Coronary artery (tissue), 2 donors: ENCODE data around the gene ZNF142.

Experiments used
- DNase-seq: peaks from one replicate; pipeline ENCODE4 v3.0.0-alpha.2; 2017; ENCODE audit warnings: low spot score
- H3K27ac ChIP-seq, 2 donors: fragments of 200-600 bp; sonication (generic); one replicate each; pipeline ENCODE4 v1.5.1; 2016 to 2019
- H3K4me3 ChIP-seq: fragments of 200-600 bp; sonication (generic); 2 replicates; pipeline ENCODE4 v1.5.1; 2016; ENCODE audit warnings: mild to moderate bottlenecking, moderate library complexity
- CTCF ChIP-seq: fragments of 200-600 bp; sonication (generic); IDR thresholded peaks from one replicate; pipeline ENCODE4 v1.5.1; 2019; ENCODE audit warnings: antibody characterized with exemption

The ZNF142 gene

GRCh38 chr2:218642121-218642656, 17.2 kb downstream of the ZNF142 start:
- H3K4me3 ChIP-seq, result no peak overlapping the region
- no peak for DNase-seq
- H3K27ac ChIP-seq, result no peak overlapping the region
- no peak for TF ChIP-seq CTCF

GRCh38 chr2:218638372-218638771, 21.1 kb downstream of the ZNF142 start:
- no peak for DNase-seq
- Histone ChIP-seq H3K27ac (no peak overlapping the region), H3K4me3 (no peak overlapping the region)
- TF ChIP-seq CTCF, result no peak

GRCh38 chr2:218635719-218636118, 23.7 kb downstream of the ZNF142 start:
- no peak overlapping the region for H3K27ac ChIP-seq
- H3K4me3 ChIP-seq, result no peak overlapping the region
- TF ChIP-seq CTCF, result no peak
- no peak for DNase-seq

- no peak for DNase-seq
- Histone ChIP-seq H3K27ac (no peak overlapping the region), H3K4me3 (no peak overlapping the region)
- TF ChIP-seq CTCF, result no peak
Observed at GRCh38 chr2:218631837-218632236, 27.6 kb downstream of the ZNF142 start.

GRCh38 chr2:218627939-218628338, 31.5 kb downstream of the ZNF142 start:
- Histone ChIP-seq H3K4me3 (no peak overlapping the region), H3K27ac (no peak overlapping the region)
- DNase-seq, result no peak
- no peak for TF ChIP-seq CTCF

- no peak overlapping the region for H3K27ac ChIP-seq
- DNase-seq, result no peak
Observed at GRCh38 chr2:218626369-218626768, 33.1 kb downstream of the ZNF142 start.

More at GRCh38 chr2:218626369-218626768, 33.1 kb downstream of the ZNF142 start:
- H3K4me3 ChIP-seq, result no peak overlapping the region
- TF ChIP-seq CTCF, result no peak
